Activated CD4-positive, alpha-beta memory T cell treated with anti-CD3 and anti-CD28 coated beads, Interleukin-2, amount 10 ng/mL, durations not matched to agents 7 days and 5 days (primary cell): ENCODE measurements around the gene VPS50. TPM values are rescaled to one million over a fixed set of nuclear protein-coding genes. Genes with fewer than 3 reads are reported as not detected.
"Not testable (repeated sequence)": the region's sequence is repeated elsewhere in the genome, so short reads cannot be mapped to it uniquely, and the experiment has no call there.

Experiments used
- CTCF ChIA-PET: fragments of 350-600 bp; sonication (Branson Sonifier 250); formaldehyde crosslinking; loops from one replicate; lab custom pipeline; 2021; ENCODE audit warnings: antibody characterized with exemption, inconsistent platforms; lab: Charles Lee
- POLR2A ChIA-PET: fragments of 350-600 bp; sonication (Branson Sonifier 250); formaldehyde crosslinking; loops from one replicate; lab custom pipeline; 2021; ENCODE audit warnings: antibody characterized with exemption; lab: Charles Lee
- DNase-seq: peaks from one replicate; pipeline ENCODE4 v3.0.0-alpha.2; 2020
- H3K27ac Mint-ChIP-seq: one replicate; pipeline ENCODE4 v1.8.0; 2021; ENCODE audit warnings: mild to moderate bottlenecking, mixed read lengths
- H3K27me3 Mint-ChIP-seq: one replicate; pipeline ENCODE4 v1.8.0; 2021; ENCODE audit warnings: mixed read lengths
- H3K36me3 Mint-ChIP-seq: one replicate; pipeline ENCODE4 v1.8.0; 2021; ENCODE audit warnings: low read depth, mixed read lengths
- H3K4me1 Mint-ChIP-seq: one replicate; pipeline ENCODE4 v1.8.0; 2021; ENCODE audit warnings: mixed read lengths
- H3K4me3 Mint-ChIP-seq: one replicate; pipeline ENCODE4 v1.8.0; 2021; ENCODE audit warnings: mild to moderate bottlenecking, mixed read lengths
- H3K9me3 Mint-ChIP-seq: one replicate; pipeline ENCODE4 v1.8.0; 2021; ENCODE audit warnings: mixed read lengths
- total RNA-seq, 2 experiments: library from RNA; stranded (reverse); gene quantifications; one replicate each; pipeline ENCODE4 v1.2.3, GENCODE V29; 2021

The VPS50 gene
- total RNA-seq, 2 experiments from 2014 or later = 17.0 to 21.5 TPM

DNA sequence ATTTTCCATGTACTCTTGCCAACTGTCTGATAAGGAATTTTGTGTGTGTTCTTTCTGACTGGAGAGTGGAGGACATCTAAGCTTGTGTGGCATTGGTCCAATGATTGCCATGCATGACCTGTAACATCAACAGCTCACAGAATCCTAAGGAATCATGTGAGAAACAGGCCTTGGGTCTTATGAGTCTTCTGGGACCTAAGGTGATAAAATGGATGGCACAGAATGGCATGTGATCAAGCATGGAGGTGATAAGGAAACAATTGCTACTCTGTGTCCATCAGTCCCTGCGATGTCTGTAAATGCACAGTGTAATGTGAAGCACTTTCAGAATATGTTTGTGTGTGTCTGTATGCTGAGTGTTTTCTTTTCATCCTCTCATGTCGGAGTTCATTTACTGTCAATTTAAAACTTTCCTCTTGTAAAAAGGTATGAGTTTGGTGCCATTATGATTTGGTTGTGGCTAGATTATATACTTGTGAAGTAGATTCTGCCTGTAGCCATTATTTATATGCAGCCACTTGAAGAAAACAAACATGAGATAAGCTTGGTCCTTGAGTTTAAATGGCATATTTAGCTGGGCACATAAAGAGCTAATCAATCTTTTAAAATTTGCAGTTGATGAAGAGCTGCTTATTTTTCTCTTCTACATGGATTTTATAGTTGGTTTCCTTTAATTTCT, 127.5 kb downstream of the VPS50 start:
- CTCF ChIA-PET = interaction anchor here (2.3 kb wide), 1 partner anchor 15 kb away, joined by 11 read pairs; no protein-coding TSS in a partner anchor

GRCh38 chr7:93361853-93362252, 129.7 kb downstream of the VPS50 start:
- no peak overlapping the region for H3K4me3 Mint-ChIP-seq
- H3K9me3 Mint-ChIP-seq = no peaks in the 10 kb centered on the region
- H3K4me1 Mint-ChIP-seq = no peaks in the 10 kb centered on the region
- no peak for DNase-seq
- CTCF ChIA-PET = no interaction called here
- POLR2A ChIA-PET = no interaction called here
- H3K27me3 Mint-ChIP-seq = no peaks in the 10 kb centered on the region
- no peak overlapping the region for H3K27ac Mint-ChIP-seq
- peaks cover 4% of the 10 kb centered on the region for H3K36me3 Mint-ChIP-seq

More for the DNA sequence above, 127.5 kb downstream of the VPS50 start:
- H3K27ac Mint-ChIP-seq = no peak overlapping the region
- DNase-seq = no peak
- H3K4me1 Mint-ChIP-seq = no peaks in the 10 kb centered on the region
- H3K36me3 Mint-ChIP-seq = peaks cover 4% of the 10 kb centered on the region
- no peaks in the 10 kb centered on the region for H3K27me3 Mint-ChIP-seq
- no peaks in the 10 kb centered on the region for H3K9me3 Mint-ChIP-seq
- POLR2A ChIA-PET = no interaction called here
- no peak overlapping the region for H3K4me3 Mint-ChIP-seq

GRCh38 chr7:93364806-93365205, 132.6 kb downstream of the VPS50 start:
- H3K9me3 Mint-ChIP-seq = peaks cover 2% of the 10 kb centered on the region
- no peak overlapping the region for H3K4me3 Mint-ChIP-seq
- CTCF ChIA-PET = no interaction called here
- H3K36me3 Mint-ChIP-seq = no peaks in the 10 kb centered on the region
- no peaks in the 10 kb centered on the region for H3K4me1 Mint-ChIP-seq
- POLR2A ChIA-PET = no interaction called here
- H3K27ac Mint-ChIP-seq = no peak overlapping the region
- DNase-seq = no peak
- peaks cover 6% of the 10 kb centered on the region for H3K27me3 Mint-ChIP-seq

- Mint-ChIP-seq H3K9me3 (peaks cover 2% of the 10 kb centered on the region), H3K4me3 (no peak overlapping the region), H3K27ac (no peak overlapping the region), H3K4me1 (no peaks in the 10 kb centered on the region), H3K27me3 (peaks cover 6% of the 10 kb centered on the region), H3K36me3 (no peaks in the 10 kb centered on the region)
- ChIA-PET CTCF (no interaction called here), POLR2A (no interaction called here)
- DNase-seq = no peak
Observed at GRCh38 chr7:93365341-93365740, 133.2 kb downstream of the VPS50 start.

DNA sequence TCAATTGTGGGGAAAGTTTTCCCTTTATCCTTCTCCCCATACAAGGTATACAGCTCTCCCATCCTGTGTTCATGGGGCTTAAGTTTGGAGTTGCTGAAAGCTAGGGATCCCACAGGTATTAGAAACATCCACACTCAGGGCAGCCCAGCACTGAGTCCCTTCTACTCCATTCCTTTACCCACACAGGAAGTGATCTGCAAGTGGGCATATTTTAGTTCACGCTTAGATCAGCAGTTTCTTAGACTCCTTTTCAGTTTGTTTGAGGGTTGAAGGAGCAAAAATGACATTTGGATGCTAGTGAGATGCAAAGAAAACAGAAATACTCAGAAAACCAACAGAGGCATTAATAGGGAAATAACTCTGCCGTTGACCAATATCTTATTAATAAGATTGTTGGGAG, 134.7 kb downstream of the VPS50 start:
- H3K27ac Mint-ChIP-seq = no peak overlapping the region
- no peak for DNase-seq
- peaks cover 2% of the 10 kb centered on the region for H3K9me3 Mint-ChIP-seq
- ChIA-PET POLR2A (no interaction called here), CTCF (no interaction called here)
- H3K27me3 Mint-ChIP-seq = peaks cover 6% of the 10 kb centered on the region
- H3K4me3 Mint-ChIP-seq = no peak overlapping the region
- H3K36me3 Mint-ChIP-seq = no peaks in the 10 kb centered on the region
- H3K4me1 Mint-ChIP-seq = no peaks in the 10 kb centered on the region

DNA sequence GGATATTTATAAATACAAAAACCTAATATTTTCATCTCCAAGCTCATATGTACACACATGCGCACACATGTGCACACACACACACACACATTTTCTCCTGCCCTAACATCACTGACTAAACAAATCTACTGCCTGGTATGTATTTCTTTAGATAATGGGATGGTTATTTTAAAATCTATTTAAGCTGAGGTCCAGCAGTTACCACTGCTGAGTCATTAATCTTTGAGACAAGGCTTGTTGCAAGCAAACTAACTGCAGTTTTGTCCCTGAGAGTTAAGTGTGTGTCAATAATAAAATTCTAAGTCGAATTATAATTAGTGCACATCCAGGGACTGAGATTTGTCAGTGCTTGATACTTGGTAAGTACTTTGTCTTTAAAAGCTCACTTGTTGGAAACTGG, 135.1 kb downstream of the VPS50 start:
- DNase-seq = no peak
- Mint-ChIP-seq H3K36me3 (no peaks in the 10 kb centered on the region), H3K27me3 (peaks cover 6% of the 10 kb centered on the region), H3K9me3 (peaks cover 2% of the 10 kb centered on the region), H3K4me3 (no peak overlapping the region), H3K27ac (no peak overlapping the region), H3K4me1 (no peaks in the 10 kb centered on the region)
- POLR2A ChIA-PET = no interaction called here
- CTCF ChIA-PET = no interaction called here

GRCh38 chr7:93370937-93371336, 138.8 kb downstream of the VPS50 start:
- H3K27me3 Mint-ChIP-seq = peaks cover 18% of the 10 kb centered on the region
- DNase-seq, CTCF ChIA-PET, H3K27ac Mint-ChIP-seq, H3K4me1 Mint-ChIP-seq, H3K4me3 Mint-ChIP-seq, H3K9me3 Mint-ChIP-seq, POLR2A ChIA-PET, H3K36me3 Mint-ChIP-seq: not testable (repeated sequence)

DNA sequence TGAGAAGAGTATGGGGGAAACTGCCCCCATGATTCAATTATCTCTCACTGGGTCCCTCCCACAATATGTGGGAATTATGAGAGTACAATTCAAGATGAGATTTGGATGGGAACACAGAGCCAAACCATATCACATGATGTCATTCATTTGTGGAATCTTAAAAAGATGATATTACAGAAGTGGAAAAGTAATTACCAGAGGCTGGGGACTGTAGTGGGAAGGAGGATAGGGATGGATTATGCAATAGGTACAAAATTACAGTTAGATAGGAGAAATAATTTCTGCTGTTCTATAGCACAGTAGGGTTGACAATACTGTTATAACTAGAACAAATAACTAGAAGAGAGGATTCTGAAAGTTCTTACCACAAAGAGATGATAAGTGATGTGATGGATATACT, 141.4 kb downstream of the VPS50 start:
- H3K9me3 Mint-ChIP-seq = no peaks in the 10 kb centered on the region
- ChIA-PET CTCF (no interaction called here), POLR2A (no interaction called here)
- H3K4me1 Mint-ChIP-seq = no peaks in the 10 kb centered on the region
- H3K36me3 Mint-ChIP-seq = no peaks in the 10 kb centered on the region
- no peak for DNase-seq
- peaks cover 24% of the 10 kb centered on the region for H3K27me3 Mint-ChIP-seq
- H3K27ac Mint-ChIP-seq = no peak overlapping the region
- H3K4me3 Mint-ChIP-seq = no peak overlapping the region

- no peak for DNase-seq
- H3K27ac Mint-ChIP-seq = no peak overlapping the region
- H3K9me3 Mint-ChIP-seq = no peaks in the 10 kb centered on the region
- ChIA-PET POLR2A (no interaction called here), CTCF (interaction anchor here (1.0 to 1.5 kb wide), 5 partner anchors 14 to 145 kb away, joined by 3 to 11 read pairs (median 3); no protein-coding TSS in a partner anchor)
- no peaks in the 10 kb centered on the region for H3K36me3 Mint-ChIP-seq
- no peaks in the 10 kb centered on the region for H3K4me1 Mint-ChIP-seq
- no peak overlapping the region for H3K4me3 Mint-ChIP-seq
- peaks cover 21% of the 10 kb centered on the region for H3K27me3 Mint-ChIP-seq
Observed at GRCh38 chr7:93374345-93374940, 142.3 kb downstream of the VPS50 start.

- Mint-ChIP-seq H3K9me3 (no peaks in the 10 kb centered on the region), H3K27me3 (peaks cover 21% of the 10 kb centered on the region), H3K4me1 (no peaks in the 10 kb centered on the region), H3K27ac (no peak overlapping the region), H3K4me3 (no peak overlapping the region), H3K36me3 (no peaks in the 10 kb centered on the region)
- ChIA-PET CTCF (interaction anchor here (1.2 kb wide), 1 partner anchor 56 kb away, joined by 3 read pairs; no protein-coding TSS in a partner anchor), POLR2A (no interaction called here)
- DNase-seq = no peak
Observed at GRCh38 chr7:93375603-93376002, 143.4 kb downstream of the VPS50 start.

DNA sequence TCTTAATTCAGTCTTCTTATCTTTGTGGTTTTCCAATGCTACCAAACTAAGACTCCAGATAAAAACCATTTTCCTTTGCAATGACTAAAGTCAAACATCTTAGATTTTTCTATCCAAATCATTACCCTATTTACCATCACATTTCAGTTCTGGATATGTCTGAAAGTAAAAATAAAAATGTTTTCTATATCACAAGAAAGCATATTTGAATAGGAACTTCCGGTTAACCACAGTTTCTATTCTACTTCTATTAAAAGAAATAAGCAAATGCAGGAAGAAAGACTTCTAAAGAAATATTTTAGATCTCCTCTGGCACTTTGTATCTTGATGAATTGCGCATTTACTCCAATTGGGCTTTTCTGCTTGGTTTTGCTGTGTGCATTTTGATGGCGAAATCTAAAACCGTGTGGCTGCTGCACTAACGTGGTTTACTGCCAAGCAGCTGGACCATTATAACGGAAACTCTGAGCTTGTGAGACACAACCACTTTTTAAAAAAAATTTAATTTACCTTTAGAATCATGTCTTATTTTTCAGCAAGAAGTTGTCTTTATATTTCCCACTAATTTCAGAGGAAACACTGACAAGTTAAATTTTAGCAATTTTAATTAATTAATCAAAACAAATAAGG, 146.1 kb downstream of the VPS50 start:
- Mint-ChIP-seq H3K27ac (no peak overlapping the region), H3K4me1 (no peaks in the 10 kb centered on the region), H3K4me3 (no peak overlapping the region), H3K27me3 (peaks cover 15% of the 10 kb centered on the region), H3K9me3 (no peaks in the 10 kb centered on the region), H3K36me3 (no peaks in the 10 kb centered on the region)
- ChIA-PET CTCF (no interaction called here), POLR2A (no interaction called here)
- no peak for DNase-seq

GRCh38 chr7:93382362-93382761, 150.2 kb downstream of the VPS50 start:
- H3K4me1 Mint-ChIP-seq = no peaks in the 10 kb centered on the region
- H3K36me3 Mint-ChIP-seq = no peaks in the 10 kb centered on the region
- CTCF ChIA-PET = no interaction called here
- DNase-seq = no peak
- peaks cover 19% of the 10 kb centered on the region for H3K27me3 Mint-ChIP-seq
- H3K4me3 Mint-ChIP-seq = no peak overlapping the region
- H3K9me3 Mint-ChIP-seq = no peaks in the 10 kb centered on the region
- H3K27ac Mint-ChIP-seq = no peak overlapping the region
- POLR2A ChIA-PET = no interaction called here

DNA sequence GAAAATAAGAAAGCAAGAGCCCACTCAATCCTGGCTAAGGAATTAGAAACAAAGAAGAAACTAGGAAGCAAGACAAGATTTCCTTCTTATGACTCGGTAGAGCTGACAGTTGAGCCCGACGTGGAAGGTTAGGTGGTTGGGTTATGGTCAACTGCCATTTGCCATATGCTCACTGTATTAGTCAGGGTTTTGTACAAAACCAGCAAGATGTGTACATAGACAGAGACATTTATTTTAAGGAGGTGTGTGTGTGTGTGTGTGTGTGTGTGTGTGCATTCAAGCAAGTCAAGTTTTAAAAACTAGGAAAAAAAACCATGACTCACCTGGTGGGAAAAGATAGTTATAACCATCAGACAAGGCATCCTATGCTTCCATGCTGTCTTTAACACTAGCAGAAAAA, 158.5 kb downstream of the VPS50 start:
- Mint-ChIP-seq H3K9me3 (no peaks in the 10 kb centered on the region), H3K4me1 (no peaks in the 10 kb centered on the region), H3K27ac (no peak overlapping the region), H3K36me3 (no peaks in the 10 kb centered on the region), H3K4me3 (no peak overlapping the region), H3K27me3 (peaks cover 18% of the 10 kb centered on the region)
- ChIA-PET CTCF (no interaction called here), POLR2A (no interaction called here)
- no peak for DNase-seq
